Stimulated activated CD8-positive, alpha-beta memory T cell treated with anti-CD3 and anti-CD28 coated beads, Interleukin-7, amount 100 ng/mL, for 24 hours (primary cell): ENCODE data around the gene XYLT1.
"Not testable (repeated sequence)": the region's sequence is repeated elsewhere in the genome, so short reads cannot be mapped to it uniquely, and the experiment has no call there.

ENCODE experiments used
- DNase-seq: peaks from one replicate; pipeline ENCODE4 v3.0.0-alpha.2; 2020; ENCODE audit warnings: low read depth

Gene XYLT1

DNA sequence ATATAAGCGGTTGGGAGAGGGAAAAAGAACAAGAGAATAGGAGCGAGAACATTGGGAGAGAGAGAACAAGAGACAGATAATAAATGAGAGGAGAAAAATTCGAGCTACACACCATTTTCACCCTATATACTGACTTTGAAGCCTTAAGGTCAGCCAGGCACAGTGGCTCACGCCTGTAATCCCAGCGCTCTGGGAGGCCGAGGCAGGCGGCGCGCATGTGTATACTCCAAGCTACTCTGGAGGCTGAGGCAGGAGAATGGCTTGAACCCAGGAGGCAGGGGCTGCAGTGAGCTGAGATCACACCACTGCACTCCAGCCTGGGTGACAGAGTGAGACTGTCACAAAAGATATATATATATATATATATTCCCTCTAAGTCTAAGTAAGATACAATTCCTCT is 164.5 kb downstream of the XYLT1 start:
- not testable (repeated sequence) for DNase-seq

DNA sequence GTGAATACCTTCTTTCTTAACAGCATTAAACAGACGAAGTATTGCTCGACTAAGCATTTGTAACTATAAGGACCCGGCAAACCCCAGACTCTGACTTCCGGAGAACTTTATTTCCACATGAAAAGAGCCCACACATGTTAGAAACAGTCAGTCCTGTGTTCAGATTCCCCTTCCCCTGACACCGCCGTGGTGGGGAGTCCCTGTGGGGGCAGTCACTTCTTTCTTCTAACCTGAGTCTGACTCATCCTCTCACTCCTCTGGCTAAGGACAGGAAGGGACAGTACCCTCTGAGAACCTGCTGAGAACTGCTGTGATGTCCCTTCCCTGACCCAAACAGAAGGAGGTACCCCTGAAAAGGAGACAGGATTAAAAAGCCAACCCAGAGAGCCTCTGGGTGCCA is 165.1 kb downstream of the XYLT1 start:
- no peak for DNase-seq

DNA sequence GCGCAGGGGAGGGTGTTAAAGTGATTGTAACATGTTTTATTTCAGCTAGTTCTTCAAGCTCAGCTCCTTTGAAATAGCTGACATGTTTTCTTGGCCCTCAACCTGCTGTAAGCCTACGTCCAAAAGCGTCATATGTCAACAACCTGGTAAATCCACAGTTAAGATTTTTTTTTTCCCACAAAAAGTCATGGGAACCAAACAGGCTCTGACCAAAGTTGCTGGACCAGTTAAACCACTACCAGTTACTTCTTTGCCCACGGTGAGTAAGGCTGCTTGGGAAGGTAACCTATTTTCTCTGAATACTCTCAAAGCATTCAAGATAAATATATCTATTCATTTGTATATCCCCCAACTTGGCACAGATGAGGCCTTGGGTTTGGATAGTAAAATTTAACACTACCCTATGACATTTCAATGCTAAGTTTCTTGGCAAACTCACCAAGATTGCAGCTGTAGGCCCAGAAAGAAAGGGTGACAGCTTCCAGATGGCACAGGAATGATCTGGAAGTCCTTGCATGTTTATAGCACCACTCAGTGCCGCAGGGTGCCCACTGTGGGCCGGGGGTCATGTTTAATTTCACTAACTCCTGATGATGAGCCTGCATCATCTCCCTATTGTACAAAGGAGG is 166.2 kb downstream of the XYLT1 start:
- no peak for DNase-seq

DNA sequence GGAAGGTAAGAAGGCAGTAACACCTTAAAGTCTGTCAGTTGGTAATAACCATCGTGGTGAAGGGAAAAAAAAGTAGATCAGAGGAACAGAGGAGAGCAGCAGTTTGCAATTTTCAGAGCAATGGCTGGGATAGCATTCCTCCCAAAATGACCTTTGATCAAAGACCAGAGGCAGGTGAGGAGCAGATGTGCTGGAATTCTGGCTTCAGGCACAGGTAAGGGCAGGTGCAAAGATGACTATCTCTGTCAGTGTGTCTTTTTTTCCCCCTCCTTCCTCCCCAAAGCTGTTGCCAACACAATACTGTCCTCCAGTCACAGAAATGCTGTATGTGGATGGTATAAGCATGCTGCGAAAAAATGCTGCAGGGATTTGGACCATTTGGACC is 166.7 kb downstream of the XYLT1 start:
- DNase-seq = no peak

DNA sequence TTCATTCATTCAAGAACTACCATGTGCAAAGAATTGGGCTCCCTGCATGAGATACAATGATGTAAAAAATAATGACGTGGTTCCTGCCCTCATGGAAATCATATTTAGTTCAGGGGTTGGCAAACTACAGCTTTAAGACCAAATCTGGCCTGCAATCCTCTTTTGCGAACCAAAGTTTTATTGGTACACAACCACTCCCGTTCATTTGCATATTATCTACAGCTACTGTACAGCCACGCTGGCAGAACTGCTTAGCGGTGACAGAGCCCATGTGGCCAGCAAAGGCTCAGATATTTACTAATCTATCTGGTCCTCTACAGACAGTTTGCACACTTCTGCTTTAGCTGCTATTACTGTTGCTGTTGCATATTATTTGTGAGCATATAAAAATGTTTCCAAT is 167.7 kb downstream of the XYLT1 start:
- DNase-seq = no peak

DNA sequence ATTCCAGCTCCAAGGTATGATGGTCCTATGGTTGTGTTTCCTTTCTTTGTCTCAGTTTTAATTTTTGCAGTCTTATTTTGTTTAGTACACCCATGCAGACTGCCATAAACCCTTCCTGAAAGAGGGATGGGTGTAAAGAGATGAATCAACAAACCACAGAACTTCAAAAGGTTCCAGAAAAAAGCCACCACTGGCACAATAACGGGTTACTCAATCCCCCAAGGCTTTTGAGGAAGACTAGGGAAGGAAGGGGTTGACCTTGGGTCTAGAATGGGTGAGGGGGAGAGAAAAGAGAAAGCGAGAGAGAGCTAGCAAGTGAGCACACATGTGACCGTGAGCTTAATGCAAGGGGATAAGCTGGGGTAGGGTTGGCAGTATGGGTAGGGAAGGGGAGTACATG is 168.1 kb downstream of the XYLT1 start:
- DNase-seq = no peak

DNA sequence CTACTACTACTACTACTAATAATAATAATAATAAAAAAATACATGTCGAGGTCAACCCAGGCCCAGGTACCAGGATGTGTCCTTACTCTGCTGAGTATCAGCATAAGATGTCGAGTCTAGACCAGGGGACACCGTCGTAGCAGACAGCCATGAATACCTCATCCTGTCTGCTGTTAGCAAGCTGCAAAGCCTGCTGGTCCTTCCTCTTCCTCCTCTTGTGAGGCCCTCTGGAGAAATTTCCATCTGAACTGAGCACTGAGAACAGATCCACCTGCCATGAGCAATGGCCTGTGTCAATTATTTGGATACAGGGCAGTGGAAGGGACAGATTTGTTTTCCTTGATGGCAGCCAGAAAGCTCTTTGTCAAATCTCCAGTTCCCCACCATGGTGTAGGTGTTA is 168.5 kb downstream of the XYLT1 start:
- no peak for DNase-seq

DNA sequence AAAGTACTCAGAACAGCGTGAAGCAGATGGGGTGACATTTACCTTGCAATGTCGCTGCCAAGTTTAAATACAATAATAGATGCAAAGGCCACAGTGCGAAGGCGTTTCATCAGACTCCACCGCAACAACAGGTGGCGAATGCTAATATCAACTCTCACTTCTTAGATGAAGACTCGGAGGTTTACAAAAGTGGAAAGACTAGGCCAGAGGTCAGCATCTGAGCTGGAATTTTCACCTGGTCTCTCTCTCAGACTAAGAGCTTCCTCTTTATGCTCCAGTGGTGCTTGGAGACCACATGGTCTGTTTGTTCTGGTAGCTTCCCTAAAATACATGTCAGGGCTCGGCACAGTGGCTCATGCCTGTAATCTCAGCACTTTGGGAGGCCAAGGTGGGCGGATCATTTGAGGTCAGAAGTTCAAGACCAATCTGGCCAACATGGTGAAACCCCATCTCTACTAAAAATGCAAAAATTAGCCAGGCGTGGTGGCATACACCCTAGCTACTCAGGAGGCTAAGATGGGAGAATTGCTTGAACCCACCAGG is 169.1 kb downstream of the XYLT1 start:
- no peak for DNase-seq

DNA sequence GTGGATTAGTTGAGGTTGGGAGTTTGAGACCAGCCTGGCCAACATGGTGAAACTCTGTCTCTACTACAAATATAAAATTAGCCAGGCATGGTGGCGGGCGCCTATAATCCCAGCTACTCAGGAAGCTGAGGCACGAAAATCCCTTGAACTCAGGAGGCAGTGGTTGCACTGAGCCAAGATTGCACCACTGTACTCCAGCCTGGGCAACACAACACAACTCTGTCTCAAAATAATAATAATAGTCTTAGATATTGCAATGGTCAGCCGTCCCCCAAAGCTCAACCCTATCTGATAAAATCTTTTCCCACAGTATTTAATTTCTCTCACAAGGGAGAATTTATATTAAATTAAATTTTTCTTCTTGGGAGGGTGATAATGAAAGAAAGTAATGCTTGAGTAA is 169.6 kb downstream of the XYLT1 start:
- DNase-seq = no peak

DNA sequence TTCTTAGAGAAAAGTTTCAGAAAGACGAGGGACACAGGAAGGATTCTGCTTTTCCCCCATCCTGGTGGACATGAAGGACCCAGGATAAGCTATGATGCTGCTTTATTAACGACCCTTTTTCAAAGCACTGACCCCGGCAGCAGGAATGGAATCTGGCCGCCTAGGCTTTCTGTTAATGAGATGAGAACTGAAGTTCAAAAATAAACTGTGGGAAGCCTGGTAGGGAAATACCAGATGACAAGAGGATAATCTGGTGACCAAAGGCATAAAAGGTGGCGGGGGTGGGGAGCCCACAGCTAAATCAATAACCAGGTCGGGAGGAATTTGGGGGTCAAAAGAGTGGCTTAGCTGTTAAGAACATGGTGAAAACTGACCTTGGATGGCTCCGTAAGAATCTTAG is 171.0 kb downstream of the XYLT1 start:
- DNase-seq = no peak

DNA sequence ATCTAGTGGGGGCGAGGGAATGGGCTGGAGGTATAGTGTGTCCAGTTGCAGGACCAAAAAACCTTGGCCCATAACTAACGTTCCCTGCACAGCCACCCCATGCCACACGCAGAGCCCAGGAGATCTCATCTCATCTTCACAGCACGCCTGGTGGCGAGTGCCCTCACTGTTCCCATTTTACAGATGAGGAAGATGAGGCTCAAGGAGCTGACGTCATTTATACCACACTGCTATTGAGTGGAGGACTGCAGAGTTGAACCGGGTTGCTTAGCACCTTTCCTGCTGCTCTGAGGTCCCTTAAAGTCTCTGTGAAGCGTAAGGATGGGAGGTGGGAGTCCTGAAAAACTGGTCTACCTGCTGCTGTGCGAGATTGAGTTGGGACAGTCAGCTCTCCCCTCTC is 172.5 kb downstream of the XYLT1 start:
- DNase-seq = no peak

DNA sequence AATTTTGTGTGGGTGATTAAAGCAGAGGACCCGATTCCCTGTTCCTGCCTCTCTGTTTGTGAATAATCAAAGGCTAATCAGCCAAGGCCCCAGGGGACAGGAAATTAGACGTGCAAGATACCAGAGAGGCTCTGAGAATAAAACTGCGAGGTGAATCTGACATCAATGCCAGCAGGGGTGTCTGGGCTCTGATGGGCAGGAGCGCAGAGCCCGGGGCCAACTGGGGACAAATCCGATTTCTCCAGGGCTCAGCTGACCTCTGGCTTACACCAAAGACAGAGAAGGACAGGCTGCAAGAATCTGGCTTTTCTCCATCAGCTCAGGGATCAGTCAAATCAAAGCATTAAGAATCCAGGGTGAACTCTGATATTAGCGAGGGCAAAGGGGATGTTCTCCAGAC is 174.3 kb downstream of the XYLT1 start:
- no peak for DNase-seq

DNA sequence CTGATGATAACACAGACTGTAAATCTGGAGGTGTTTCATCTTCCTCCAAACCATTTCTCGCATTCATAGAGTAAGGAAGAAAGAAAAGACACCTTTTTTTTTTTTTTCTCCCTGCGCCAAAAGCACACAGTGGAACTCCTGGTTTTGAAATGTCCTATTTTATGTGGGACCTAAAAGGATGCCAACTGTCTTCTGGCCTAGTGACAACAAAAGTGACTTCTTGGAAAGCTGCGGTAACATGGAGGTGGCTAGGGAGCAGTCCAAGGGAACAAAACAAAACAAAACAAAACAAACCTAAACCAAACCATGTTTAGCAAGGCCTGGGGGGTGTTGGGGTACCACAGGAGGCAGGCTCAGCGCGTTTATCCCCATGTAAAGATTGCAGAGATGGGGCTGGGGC is 174.8 kb downstream of the XYLT1 start:
- DNase-seq = no peak

DNA sequence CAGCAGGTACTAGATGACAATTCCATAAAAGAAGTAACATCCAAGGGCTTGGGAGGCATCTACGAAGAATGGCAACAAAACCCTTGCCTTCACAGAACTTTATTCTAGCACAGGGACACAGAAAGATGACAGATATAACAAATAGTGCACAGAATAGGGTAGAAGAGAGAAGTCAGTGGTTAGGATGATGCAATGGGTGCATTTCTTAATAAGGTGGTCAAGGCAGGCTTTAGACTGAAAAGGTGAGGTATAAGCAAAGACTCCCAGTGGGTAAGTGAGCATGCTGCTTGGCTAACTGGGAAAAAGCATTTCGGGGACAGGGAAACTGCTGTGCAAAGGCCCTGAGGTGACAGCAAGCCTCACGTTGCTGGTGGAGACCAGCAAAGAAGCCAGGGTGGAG is 175.9 kb downstream of the XYLT1 start:
- DNase-seq = no peak

DNA sequence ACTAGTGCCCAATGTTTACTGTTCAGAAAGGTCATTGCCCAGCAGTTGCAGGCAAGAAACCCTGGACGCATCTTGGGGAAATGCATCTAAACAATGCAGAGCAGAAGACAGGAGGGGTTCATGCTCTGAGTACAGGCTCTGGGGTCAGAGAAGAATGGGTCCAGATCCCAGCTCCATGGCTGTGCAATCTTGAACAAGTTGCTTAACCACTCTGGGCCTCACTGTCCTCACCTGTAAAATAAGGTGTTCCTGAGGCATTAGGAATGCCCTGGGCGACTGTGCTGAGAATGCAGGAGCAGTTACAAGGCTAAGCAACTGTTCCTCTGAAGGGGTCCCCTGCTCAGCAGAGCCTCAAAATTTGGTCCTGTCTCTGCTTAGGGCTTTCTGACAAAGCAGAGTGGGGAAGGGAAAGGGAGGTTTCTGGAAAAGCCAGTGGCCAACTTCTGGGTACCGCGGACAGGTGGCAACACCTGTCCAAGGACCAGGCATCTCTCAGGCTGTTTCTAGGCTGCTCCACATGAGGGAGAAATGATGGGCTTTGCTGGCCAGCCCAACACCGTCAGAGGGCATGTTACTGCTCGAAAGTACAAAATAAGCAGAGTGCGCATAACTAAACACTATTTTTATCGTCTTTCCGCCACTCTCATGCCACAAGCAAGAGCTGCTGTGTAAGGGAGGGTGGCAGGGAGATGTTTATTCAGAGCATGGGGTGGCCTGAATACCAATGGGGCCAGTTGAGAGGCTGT is 176.8 kb downstream of the XYLT1 start:
- no peak for DNase-seq

DNA sequence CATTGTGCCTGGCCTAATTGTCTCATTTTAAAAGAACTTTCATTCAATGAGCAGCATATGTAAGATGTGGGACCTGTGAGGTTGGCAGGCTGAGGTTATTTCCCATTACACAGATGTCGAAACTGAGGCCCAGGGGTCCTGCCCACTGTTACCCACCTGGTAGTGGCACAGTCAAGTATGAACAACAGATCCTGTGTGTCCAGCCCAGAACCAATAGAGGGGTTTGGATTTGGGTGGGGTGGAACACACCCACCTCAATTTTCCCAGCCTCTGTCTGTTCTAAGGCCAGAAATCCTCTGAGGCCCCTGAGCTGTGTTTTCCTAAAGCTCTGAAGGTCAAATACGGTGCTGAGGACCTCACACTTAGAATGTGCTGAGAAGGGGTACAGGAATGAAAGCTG is 179.5 kb downstream of the XYLT1 start:
- DNase-seq = no peak

DNA sequence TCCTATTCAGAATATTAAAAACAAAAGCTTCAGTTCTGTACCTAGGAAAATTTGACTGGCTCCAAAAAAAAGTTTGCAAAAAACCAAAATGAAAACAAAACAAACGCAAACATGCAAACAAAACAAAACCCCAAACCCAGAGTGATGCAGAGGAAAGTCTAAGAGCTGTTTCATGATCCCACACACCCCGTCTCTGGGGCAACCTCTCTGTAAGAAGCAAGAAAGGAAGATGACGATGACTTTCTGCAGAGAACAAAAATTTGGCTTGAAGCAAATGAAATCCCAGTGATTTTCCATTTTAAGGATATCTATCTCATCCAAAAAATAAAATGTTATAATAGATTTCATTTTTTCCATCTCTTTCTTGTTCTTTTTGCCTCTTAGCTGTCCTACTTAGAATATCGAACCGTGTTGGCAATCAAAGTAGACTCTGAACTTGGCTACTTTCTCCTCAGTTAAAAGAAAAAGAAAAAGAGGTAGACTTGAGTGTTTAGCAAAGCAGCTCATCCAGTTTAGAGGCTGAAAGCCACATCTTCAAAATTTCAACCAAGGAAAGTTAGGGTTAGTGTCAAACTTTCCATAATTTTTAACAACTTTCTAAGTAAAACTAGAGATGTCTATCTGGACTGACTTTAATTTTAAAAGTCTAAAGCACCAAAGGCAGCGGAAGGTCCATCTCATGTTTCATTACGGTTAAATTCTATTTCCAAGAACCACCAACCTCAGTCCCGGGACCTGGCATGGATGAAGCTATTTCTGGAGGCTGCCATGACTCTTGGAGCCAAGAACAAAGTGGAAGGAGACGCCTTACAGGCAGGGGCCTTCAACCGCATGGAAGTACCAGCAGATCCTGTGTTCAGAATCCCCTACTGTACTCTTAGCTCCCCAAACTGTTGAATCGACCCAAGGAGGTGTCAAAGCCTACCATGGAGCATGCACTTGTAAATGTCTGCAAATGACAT is 180.8 kb downstream of the XYLT1 start:
- no peak for DNase-seq

DNA sequence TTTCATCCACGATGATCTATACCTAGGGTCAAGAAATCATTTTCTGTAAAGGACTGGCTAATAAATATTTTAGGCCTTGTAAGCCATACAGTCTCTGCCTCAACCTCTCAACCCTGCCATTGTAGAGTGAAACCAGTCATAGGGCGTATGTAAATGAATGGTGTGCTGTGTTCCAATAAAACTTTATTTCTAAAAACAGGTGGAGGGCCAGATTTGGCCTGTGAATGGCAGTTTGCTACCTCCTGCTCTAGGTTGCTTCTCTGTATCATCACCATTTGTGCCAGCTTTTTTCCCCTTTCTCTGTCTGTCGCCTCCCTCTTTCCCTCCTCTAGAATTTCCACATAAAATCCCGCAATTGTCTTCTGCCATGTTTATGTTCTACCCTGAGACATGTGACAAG is 181.7 kb downstream of the XYLT1 start:
- no peak for DNase-seq

DNA sequence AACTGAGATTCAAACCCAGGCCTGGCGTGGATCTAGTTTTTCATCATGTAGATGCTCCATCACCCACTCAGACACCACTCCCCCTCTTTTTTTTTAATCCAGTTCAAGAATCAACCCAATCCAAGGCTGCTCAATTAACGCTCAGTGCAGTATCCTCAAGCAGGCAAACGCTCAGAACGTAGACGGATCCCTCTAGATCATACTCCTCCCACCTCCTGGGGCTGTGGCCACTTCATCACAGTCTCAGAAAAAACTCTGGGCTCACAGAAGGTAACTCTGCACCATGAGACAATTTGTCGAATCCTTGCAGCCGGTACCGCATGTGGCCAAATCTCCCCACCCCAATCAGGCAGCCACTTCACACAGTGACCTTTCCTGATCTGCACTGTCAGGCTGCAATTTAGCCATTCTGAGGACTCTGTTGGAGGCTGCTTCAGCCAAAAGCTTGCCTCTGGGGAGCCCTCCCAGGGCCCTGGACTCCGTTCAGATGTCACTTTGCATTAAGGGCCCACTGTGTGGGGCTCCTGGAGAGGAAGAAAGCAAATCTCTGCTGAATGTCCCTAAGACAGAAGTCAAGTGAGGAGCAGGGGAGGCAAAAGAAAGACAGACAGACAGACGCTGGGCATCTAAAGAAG is 183.5 kb downstream of the XYLT1 start:
- DNase-seq = no peak

DNA sequence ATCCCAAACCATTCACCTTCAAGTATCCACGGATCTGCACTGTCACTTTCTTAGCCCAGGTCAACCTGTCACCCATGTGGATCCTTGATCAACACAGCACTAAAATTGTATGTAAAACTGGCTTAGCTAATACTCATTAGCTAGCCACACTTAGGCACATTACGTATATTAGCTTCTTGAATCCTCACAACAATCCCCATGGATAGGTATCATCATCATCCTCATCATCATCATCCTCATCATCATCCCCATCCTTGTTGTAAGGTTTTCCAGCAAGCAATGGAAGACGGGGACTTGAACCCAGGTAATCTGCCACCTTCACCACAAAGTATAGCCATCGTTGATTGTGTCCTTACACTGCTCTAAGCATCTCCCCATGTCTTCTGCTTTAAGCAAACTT is 184.3 kb downstream of the XYLT1 start:
- no peak for DNase-seq

DNA sequence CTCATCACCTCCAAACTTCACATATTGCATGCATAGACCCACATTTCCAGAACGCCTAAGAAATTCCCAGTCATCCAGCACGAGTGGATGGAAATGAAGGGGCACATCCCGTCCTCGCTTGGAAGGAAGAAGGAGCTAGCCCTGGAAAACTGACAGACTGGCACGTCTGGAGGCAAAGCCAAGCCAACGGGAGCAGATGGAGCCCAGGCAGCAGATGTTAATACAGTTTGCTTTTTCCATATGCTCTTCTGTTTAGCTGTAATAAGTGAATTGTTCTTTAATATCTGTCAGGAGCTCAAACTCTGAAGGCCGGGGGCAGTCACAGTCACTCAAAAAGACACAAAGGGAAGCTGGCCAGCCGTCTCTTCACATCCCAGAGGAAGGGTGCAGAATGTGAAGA is 187.7 kb downstream of the XYLT1 start:
- DNase-seq = no peak

DNA sequence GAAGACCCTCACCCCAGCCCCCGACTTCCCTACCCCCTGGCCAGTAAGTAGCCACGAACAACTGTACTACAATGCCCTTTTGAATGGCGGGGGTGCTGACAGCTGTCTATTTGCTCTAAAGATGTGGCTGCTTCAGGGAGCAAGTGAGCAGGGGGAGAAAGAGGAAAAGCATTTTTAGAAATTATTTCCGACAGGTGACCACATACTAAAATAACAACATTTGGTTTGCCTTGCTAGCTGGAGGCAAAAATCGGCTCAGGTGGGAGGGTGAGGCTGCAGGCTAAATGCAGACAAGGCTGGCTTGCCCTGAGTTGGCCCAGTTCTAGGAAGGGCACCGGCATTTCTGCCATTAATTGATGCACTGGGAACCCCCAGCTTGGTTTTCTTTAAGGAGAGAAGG is 188.5 kb downstream of the XYLT1 start:
- DNase-seq = no peak
